ENCODE data around the gene DNAH3.

DNA sequence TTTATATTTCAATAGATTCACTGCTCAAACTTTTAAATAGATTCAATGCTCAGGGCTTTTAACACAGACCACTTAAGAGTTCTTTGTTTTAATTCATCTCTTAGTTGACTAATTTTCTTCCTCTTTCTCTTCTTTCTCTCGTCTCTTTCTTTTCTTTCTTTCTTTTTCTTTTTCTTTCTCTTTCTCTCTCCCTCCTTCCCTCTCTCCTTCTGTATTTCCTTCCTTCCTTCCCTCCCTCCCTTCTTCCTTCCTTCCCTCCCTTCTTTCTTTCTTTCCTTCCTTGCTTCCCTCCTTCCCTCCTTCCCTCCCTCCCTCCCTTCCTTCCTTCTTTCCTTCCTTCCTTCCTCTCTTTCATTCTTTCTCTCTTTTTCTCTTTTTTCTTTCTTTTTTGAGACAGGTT is 145.6 kb downstream of the DNAH3 start:
- TF ChIP-seq POLR2A (IDR thresholded peaks at IDR 0.05; ENCODE audit: low read length) (no peak), GATA1 (IDR thresholded peaks at IDR 0.05; ENCODE audit: low read depth, low read length) (no peak)

Data from erythroblast (primary cell).